GM18502 (cell line): Measurements from ENCODE around the gene BROX.
A peak's percentile ranks its signal among the peaks of the same experiment; 100 is the strongest.
"Not testable (repeated sequence)": the region's sequence is repeated elsewhere in the genome, so short reads cannot be mapped to it uniquely, and the experiment has no call there.

ENCODE experiments used
- ATAC-seq: cut with Tn5 transposase; IDR thresholded peaks from one replicate; pipeline ENCODE4 v1.9.1; 2021; ENCODE audit warnings: mild to moderate bottlenecking; ENCODE audit not compliant: unreplicated experiment, poor library complexity

Gene BROX

GRCh38 chr1:222712253-222713090, at the start of gene BROX, which contains the start of gene AIDA:
Gene BROX, plus strand, starts transcription at chr1:222712564. Its CDS starts 3,136 bp downstream, at chr1:222715700.
Gene AIDA, minus strand, starts transcription at chr1:222712491. Its CDS starts 174 bp downstream, at chr1:222712317.
- ATAC-seq: peak; percentile 80

GRCh38 chr1:222663431-222663934, 48.9 kb upstream of the BROX start:
- ATAC-seq: no peak

GRCh38 chr1:222665964-222666363, 46.4 kb upstream of the BROX start:
- no peak for ATAC-seq

- ATAC-seq: not testable (repeated sequence)
Measured at GRCh38 chr1:222668184-222668583, 44.2 kb upstream of the BROX start.

- not testable (repeated sequence) for ATAC-seq
Measured at GRCh38 chr1:222669107-222669506, 43.3 kb upstream of the BROX start.

- ATAC-seq: no peak
Measured at GRCh38 chr1:222670110-222670509, 42.3 kb upstream of the BROX start.

GRCh38 chr1:222680080-222680479, 32.3 kb upstream of the BROX start:
- ATAC-seq: no peak

GRCh38 chr1:222691016-222691415, 21.3 kb upstream of the BROX start:
- no peak for ATAC-seq

GRCh38 chr1:222694927-222695326, 17.4 kb upstream of the BROX start:
- ATAC-seq: no peak

GRCh38 chr1:222696741-222697140, 15.6 kb upstream of the BROX start:
- ATAC-seq: no peak

- ATAC-seq: no peak
Measured at GRCh38 chr1:222697203-222697602, 15.2 kb upstream of the BROX start.

- no peak for ATAC-seq
Measured at GRCh38 chr1:222697826-222698225, 14.5 kb upstream of the BROX start.

GRCh38 chr1:222702210-222702609, 10.2 kb upstream of the BROX start:
- ATAC-seq: no peak

- no peak for ATAC-seq
Measured at GRCh38 chr1:222704260-222704659, 8.1 kb upstream of the BROX start.

GRCh38 chr1:222706815-222707214, 5.5 kb upstream of the BROX start:
- no peak for ATAC-seq

- no peak for ATAC-seq
Measured at GRCh38 chr1:222709700-222710153, 2.6 kb upstream of the BROX start.

- ATAC-seq: peak; percentile 37
Measured at GRCh38 chr1:222711319-222712252, 778 bp upstream of the BROX start.

- ATAC-seq: peak; percentile 71
Measured at GRCh38 chr1:222713091-222713961, 962 bp downstream of the BROX start.

- ATAC-seq: no peak
Measured at GRCh38 chr1:222716393-222716792, 4.0 kb downstream of the BROX start.

- ATAC-seq: no peak
Measured at GRCh38 chr1:222728746-222729145, 16.4 kb downstream of the BROX start.
